Measurements from ENCODE around the gene FBXO2. TPM values are rescaled to one million over a fixed set of nuclear protein-coding genes. Genes with fewer than 3 reads are reported as not detected.

Gene FBXO2
- total and polyA plus RNA-seq, 9 of the 15 experiments (the other 6 are each of a cell fraction or from before 2014, with no cell fraction given), result 0.04 to 1.9 (median 0.27) TPM

DNA sequence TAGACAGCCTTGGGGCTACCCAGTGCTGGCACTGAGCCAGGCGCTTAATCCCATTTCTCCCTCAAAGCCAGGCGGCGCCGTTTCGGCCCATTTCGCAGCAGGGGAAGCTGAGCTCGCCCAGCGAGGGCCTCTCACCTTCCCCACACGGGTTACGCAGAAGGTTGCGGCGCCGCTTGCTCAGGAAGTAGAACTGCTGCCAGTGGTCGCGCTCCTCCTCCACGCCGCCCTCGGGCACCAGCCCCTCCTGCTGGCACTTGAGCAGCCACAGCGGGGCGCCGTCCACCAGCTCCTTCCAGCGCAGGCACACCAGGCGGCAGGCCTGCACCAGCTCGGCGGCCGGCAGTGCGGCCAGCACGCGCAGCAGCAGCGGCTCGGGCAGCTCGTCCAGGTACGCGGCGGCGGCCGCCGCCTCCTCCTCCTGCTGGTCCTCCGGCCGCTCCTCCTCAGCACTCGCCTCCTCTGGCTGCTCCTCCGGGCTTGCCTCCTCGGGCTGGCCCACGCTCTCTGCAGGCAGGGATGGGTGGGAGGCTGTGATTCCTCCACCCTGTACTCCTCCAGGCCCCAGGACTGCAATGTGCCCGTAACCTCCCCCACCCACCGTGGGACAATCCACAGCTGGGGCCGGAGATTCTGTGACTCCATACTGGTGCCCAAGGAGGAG, 3.8 kb downstream of the FBXO2 start (continued):
- TF ChIP-seq, protein P1, sequence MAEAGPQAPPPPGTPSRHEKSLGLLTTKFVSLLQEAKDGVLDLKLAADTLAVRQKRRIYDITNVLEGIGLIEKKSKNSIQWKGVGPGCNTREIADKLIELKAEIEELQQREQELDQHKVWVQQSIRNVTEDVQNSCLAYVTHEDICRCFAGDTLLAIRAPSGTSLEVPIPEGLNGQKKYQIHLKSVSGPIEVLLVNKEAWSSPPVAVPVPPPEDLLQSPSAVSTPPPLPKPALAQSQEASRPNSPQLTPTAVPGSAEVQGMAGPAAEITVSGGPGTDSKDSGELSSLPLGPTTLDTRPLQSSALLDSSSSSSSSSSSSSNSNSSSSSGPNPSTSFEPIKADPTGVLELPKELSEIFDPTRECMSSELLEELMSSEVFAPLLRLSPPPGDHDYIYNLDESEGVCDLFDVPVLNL (CRISPR knock-in tag; IDR thresholded peaks at IDR 0.05; ENCODE audit: low read depth), result no peak
- TF ChIP-seq NR2C2 (CRISPR knock-in tag; IDR thresholded peaks at IDR 0.05) (0 out of 2 replicates have a peak, but pooled peaks have one; percentile 66), NR2C2 (tag; IDR thresholded peaks at IDR 0.05) (0 out of 2 replicates have a peak, but pooled peaks have one; percentile 31), MTA1 (IDR thresholded peaks at IDR 0.05; ENCODE audit: borderline replicate concordance) (no peak), ZNF253 (CRISPR knock-in tag; conservative IDR thresholded peaks at IDR 0.05) (no peak), CHAMP1 (IDR thresholded peaks at IDR 0.05) (no peak), ZC3H4 (CRISPR knock-in tag; IDR thresholded peaks at IDR 0.05; ENCODE audit: borderline replicate concordance) (no peak), KAT2B (IDR thresholded peaks at IDR 0.05; ENCODE audit: low read depth, low read length) (no peak), ZNF395 (CRISPR knock-in tag; IDR thresholded peaks at IDR 0.05) (no peak; the same call in 1 of the 2 replicates), TARDBP (IDR thresholded peaks at IDR 0.05) (0 out of 2 replicates have a peak, but pooled peaks have one; percentile 61), EP300 (IDR thresholded peaks at IDR 0.05; ENCODE audit: low read length) (no peak), NFIC (IDR thresholded peaks at IDR 0.05) (peak; percentile 100), ZNF263 (CRISPR knock-in tag; IDR thresholded peaks at IDR 0.05; ENCODE audit: borderline replicate concordance) (peak; percentile 88; the same call in 1 of the 2 replicates), ZBTB7A (IDR thresholded peaks at IDR 0.05; ENCODE audit: borderline replicate concordance, control insufficient read depth, low read depth, low read length) (peak; percentile 75), JUND (IDR thresholded peaks at IDR 0.05; ENCODE audit: borderline replicate concordance, low read depth, low read length) (no peak; the same call in 1 of the 2 replicates), JUND (tag; IDR thresholded peaks at IDR 0.05; ENCODE audit: borderline replicate concordance, low read depth, low read length) (no peak)
- TF ChIP-seq, protein P2, sequence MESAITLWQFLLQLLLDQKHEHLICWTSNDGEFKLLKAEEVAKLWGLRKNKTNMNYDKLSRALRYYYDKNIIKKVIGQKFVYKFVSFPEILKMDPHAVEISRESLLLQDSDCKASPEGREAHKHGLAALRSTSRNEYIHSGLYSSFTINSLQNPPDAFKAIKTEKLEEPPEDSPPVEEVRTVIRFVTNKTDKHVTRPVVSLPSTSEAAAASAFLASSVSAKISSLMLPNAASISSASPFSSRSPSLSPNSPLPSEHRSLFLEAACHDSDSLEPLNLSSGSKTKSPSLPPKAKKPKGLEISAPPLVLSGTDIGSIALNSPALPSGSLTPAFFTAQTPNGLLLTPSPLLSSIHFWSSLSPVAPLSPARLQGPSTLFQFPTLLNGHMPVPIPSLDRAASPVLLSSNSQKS (CRISPR knock-in tag; IDR thresholded peaks at IDR 0.05), result no peak
- TF ChIP-seq, protein P3, sequence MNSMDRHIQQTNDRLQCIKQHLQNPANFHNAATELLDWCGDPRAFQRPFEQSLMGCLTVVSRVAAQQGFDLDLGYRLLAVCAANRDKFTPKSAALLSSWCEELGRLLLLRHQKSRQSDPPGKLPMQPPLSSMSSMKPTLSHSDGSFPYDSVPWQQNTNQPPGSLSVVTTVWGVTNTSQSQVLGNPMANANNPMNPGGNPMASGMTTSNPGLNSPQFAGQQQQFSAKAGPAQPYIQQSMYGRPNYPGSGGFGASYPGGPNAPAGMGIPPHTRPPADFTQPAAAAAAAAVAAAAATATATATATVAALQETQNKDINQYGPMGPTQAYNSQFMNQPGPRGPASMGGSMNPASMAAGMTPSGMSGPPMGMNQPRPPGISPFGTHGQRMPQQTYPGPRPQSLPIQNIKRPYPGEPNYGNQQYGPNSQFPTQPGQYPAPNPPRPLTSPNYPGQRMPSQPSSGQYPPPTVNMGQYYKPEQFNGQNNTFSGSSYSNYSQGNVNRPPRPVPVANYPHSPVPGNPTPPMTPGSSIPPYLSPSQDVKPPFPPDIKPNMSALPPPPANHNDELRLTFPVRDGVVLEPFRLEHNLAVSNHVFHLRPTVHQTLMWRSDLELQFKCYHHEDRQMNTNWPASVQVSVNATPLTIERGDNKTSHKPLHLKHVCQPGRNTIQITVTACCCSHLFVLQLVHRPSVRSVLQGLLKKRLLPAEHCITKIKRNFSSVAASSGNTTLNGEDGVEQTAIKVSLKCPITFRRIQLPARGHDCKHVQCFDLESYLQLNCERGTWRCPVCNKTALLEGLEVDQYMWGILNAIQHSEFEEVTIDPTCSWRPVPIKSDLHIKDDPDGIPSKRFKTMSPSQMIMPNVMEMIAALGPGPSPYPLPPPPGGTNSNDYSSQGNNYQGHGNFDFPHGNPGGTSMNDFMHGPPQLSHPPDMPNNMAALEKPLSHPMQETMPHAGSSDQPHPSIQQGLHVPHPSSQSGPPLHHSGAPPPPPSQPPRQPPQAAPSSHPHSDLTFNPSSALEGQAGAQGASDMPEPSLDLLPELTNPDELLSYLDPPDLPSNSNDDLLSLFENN (IDR thresholded peaks at IDR 0.05; ENCODE audit: low read depth in 2 of 2, low read length in 2 of 2), result no peak

Data from K562 (cell line).